NCI-H1092 treated with DMSO at 0.1 percent for 48 hours (cell line): ENCODE results near the gene DUSP2.

Experiments
- DNase-seq: peaks from one replicate; lab custom pipeline; 2025; lab: John Stamatoyannopoulos, UW

DUSP2 gene, protein sequence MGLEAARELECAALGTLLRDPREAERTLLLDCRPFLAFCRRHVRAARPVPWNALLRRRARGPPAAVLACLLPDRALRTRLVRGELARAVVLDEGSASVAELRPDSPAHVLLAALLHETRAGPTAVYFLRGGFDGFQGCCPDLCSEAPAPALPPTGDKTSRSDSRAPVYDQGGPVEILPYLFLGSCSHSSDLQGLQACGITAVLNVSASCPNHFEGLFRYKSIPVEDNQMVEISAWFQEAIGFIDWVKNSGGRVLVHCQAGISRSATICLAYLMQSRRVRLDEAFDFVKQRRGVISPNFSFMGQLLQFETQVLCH

GRCh38 chr2:96145036-96145847 lies at the start of gene DUSP2:
Gene DUSP2, minus strand, starts transcription at chr2:96145440. Its CDS starts 86 bp downstream, at chr2:96145354.
- DNase-seq: peak; percentile 31

DNA sequence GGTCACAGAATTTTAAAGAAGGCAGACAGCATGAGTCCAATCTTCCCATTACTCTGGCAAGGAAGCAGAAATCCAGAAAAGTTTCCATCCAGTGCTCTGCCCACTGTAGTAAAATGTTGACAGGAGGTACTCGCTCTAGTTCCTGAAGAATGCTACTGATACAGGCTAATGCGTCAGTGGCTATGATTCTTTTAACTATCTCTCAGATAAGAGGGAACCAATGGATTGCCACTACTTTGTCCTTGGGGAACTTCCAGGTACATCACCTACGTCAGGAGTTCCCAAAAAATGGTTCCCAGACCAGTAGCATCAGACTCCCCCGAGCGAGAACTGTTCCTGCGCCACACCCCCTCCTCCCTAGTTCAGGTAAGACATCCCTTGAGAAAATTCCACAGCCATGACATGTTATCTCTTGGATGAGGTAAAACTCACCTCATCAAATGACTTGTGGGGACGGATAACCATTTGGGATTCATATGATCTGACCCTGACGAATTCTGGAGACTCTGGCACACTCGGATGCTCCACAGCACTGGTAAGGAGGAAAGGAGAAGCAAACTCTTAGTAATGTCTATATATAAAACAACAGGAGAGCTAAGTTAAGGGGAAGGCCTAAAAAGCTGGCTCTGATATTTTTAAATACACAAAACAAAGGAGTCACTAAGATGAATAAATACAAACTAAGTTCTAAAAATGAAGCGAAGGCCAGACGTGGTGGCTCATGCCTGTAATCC lies 46.9 kb upstream of the DUSP2 start:
- no peak for DNase-seq

- no peak for DNase-seq
These were observed 43.7 kb upstream of the DUSP2 start for GRCh38 chr2:96188821-96189526.

DNA sequence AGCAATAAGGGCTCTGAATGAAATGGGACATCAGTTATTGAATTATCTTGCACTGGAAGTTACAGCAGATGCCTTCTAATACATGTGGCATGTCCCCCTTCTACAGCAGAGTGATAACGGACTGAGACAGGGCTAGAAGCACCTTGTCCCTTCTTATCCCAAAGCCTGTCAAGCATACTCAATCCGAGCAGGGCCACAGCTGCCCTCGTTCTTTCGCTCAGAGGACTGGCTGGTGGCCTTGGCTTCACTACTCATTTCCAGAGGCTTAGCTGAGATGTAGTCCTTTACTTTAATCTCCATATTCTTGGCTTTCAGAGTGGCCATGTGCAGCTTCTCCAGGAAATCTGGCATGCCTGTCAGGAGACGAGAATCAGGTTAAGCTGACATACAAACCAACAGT lies 41.3 kb upstream of the DUSP2 start:
- no peak for DNase-seq

DNA sequence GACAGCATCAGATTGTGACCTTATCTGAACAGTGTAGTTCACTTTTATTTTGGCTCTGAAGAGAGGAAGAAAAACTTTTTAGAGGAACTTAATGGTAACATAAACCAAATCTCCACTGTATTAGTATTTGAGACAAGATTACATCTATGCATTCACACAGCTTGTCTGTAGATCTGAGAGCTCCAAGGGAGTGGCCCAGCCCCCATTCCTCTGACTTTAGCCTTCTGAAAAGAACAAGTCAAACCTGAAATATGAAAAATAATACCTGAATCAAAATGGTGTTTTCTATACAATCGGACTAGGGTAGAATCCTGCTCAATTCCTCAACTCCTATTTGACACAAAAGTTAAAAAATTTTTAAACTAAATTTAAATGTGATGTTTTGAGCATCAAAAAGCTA lies 40.3 kb upstream of the DUSP2 start:
- no peak for DNase-seq

DNA sequence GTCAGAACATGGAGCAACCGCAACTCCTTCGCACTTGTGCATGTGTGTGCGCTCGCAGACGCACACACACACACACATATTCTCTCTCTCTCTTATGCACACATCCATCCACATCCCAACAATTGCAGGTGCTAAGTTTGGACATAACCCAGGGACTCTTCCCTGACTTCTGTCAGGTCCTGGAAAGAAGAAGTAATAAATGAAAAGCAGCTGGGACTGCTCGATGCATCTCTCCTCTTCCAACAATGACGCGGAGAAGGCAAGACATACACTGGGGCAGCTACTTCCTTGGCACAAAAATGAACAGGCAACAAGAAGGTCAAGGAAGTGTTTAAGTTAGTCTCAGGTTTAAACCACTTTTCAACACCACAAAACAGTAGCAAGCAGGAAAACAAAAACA lies 39.7 kb upstream of the DUSP2 start:
- DNase-seq: no peak

GRCh38 chr2:96184188-96184587 lies 38.9 kb upstream of the DUSP2 start:
- DNase-seq: no peak

- DNase-seq: no peak
These were observed 36.3 kb upstream of the DUSP2 start for GRCh38 chr2:96181529-96181928.

DNA sequence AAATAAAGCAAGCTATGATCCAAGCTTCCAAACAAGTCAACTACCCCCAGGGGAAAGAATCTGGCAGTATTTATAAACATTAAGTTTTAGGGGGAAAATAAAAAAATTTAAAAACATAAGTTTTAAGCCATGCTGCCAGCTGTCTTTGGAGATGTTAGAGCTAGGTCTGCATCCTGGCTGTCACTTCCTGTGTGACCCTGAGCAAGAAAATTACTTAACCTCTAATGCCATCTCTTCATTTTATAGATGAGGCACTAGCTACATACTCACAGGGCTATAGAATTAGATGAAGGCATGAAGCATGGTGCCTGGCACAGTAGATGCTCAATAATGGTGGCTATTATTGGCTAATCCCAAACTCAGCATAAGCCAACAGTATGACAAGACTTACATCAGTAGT lies 35.3 kb upstream of the DUSP2 start:
- DNase-seq: no peak

- no peak for DNase-seq
These were observed 34.8 kb upstream of the DUSP2 start for GRCh38 chr2:96180002-96180401.

DNA sequence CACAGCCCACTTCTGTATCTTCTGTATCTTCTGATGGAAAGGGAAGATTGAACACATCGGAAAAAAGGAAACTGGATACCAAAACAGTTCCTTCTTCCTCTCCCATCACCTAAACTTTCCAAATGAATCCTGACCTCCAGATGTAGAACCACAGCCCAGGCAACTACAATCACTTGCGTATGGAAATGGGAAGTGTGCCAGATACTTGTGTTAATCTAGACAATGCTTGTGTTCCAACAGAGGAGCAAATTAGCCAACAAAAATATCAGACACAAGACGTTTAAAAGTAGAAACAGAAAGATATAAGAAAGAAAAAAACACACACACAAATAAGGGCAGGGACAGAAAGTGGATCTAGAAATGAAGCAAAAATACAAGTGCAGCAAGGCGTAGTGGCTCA lies 31.4 kb upstream of the DUSP2 start:
- DNase-seq: no peak

DNA sequence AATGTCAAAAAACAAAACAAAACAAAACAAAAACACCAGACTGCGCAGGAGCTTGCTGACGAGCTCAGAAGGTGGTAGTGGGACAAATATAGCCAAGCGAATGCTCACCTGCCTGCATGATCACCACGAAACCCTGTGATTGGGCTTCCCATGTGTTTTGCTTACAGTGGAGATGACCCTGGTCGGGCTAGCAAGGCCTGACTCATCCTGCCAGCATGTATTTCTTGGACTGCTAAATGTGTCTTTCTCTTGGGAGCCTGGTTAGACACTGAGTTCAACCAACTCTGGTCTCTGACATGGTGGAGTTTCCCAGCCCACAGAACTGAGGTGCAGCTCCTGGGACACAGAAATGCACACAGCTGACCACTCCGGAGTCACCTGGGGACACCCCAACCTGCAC lies 30.7 kb upstream of the DUSP2 start:
- DNase-seq: no peak

GRCh38 chr2:96174251-96175144 lies 29.3 kb upstream of the DUSP2 start:
- peak; percentile 21 for DNase-seq

- no peak for DNase-seq
These were observed 26.6 kb upstream of the DUSP2 start for GRCh38 chr2:96171831-96172230.

- DNase-seq: no peak
These were observed 25.4 kb upstream of the DUSP2 start for GRCh38 chr2:96170626-96171025.

- no peak for DNase-seq
These were observed 24.7 kb upstream of the DUSP2 start for GRCh38 chr2:96169868-96170507.

DNA sequence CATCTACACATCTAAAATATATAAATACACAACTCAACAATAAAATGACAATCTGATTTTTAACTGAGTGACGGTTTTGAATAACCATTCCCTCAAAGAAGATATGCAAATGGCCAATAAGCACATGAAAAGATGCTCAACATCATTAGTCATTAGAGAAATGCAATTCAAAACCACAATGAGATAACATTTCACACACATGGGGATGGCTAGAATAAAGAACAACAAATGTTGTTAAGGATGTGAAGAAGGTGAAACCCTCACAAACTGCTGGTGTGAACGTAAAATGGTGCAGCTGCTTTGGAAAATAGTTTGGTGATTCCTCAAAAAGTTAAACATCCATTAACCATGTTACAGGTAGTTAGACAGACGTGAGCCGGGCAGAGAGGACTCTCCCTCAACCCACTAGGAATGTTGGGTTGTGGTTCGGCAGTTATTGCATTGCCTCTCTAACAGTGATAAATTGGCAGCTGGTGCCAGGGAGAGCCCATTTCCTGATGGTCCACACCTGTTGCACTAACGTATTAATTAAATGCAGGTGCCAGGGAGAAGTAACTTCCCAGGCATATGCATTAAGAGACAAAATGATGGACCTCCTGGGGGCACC lies 22.3 kb upstream of the DUSP2 start:
- no peak for DNase-seq

DNA sequence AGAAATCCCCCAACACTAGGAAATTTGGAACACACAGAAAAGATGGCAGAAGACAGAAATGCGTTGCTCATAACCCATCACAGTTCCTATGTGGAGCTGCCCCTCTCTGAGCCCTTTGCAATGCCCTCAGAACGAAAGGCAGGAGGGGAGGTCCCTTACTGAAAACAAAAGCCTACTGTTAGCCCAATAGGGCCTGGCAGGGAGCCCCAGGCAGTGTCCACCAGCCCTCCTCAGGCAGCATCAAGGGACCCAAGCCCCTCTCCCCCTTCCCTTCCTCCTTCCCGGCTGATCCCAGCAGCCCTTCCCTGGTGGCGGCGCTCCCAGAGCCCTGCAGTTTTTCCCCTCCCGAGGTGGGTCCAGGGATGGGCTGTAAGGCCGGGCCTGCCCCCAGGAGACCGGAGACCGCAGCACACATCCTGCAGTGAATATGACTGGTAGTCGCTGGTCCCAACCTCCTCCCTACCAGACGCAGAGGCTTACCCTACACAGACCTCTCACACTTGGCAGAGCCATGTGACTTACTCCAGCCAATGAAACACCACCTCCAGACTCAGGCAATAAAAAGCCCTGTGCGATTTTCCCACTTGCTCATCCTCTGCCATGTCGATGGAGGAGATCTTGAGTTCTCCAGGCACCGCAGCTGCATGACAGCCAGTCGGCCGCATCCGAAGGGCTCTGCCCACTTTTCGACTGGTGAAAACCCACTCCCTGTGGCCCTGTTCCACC lies 19.4 kb upstream of the DUSP2 start:
- DNase-seq: no peak

DNA sequence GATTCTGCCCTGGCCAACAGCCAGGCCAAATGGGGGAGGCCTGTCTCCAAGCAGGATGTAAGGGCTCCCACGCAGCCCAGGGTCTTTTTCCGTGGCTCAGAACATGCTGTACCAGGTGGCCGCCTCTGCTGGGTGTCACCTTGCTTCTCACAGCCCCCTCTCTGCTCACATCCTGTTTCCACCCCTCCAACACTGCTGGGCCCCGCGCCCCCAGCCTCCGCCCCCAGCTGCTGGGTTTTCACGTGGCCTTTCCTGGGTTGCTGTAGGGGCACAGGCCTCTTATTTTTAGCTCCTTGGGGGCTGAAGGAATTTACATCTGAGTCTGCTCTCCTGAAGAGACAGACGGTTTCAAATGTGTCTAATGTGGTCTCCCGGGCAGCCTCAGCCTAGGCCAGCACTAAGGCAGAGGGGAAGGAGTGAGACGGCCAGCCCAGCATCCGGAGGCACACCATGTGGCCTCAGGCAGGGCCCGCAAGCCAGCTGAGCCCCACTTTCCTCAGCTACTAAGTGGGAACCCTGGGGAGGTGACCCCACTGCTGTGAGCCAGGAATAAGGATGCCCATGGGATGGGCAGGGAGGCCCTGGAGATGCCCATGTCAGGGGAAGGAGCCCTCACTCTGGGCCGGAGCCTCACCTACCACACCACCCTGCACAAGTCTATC lies 18.7 kb upstream of the DUSP2 start:
- no peak for DNase-seq
